Measurements from ENCODE around the gene DACH1.

DACH1 gene

DNA sequence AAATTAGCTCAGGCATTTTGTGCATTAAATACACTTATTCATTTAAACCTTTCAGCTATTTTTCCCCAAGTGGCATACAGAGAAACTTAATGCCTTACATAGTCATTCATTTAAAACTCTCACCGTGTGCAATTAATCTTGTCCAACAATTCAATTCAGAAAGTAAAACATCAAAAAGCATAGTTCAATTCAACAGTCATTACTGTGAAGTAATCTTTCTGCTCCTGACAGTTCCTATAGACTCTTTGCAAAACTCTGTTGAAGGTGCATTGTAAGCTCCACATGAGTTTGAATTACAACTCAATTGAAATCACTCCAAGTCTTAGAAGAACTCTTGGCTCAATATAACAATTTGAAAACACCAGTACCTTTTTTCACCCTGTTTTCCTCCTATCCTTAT is 228.3 kb downstream of the DACH1 start:
- TF ChIP-seq CTCF (IDR thresholded peaks at IDR 0.05; ENCODE audit: control insufficient read depth, extremely low read depth, insufficient read depth), result no peak
- DNase-seq (ENCODE audit: low read depth), result no peak
- no peak overlapping the region for H3K4me3 ChIP-seq (ENCODE audit: low read depth, low read length)

DNA sequence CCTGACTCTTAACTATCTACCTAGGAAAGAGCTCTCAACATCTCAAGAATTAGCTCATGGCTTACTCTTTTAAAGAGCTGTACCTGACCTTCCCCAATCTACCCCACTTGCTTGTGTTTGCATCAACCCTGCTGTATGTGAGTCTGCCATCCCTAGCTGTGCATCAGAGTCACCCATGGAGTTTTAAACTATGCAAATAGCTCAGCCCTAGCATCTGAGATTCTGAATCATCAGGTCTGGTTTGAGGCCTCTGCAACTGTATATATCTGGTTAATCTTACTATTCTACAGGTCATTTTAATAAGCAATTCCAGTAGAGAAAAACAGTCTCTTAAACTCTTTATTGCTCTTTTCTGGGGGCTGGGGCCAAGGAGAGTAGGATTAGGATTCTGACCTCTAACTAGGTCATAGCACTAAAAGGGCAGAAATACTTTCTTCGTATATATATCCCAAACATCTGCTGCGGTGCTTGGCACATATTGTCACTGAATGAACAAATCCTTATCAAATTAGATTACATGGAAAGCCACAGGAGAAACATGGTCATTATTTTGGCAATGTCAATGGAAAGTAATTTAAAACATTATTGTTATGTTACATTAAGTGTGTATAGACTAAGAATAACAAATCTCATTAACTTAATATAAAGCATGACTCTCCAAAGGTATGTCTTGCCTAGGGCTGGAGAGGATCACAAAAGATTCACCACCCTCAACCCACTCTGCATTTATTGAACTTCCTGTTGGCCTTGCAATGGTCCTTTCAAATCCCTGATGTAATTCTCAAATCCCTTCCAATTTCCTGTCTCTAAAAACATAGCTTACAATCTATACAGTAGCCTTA is 232.2 kb downstream of the DACH1 start:
- no peak for TF ChIP-seq CTCF (IDR thresholded peaks at IDR 0.05; ENCODE audit: control insufficient read depth, extremely low read depth, insufficient read depth)
- DNase-seq (ENCODE audit: low read depth), result no peak
- H3K4me3 ChIP-seq (ENCODE audit: low read depth, low read length), result no peak overlapping the region

DNA sequence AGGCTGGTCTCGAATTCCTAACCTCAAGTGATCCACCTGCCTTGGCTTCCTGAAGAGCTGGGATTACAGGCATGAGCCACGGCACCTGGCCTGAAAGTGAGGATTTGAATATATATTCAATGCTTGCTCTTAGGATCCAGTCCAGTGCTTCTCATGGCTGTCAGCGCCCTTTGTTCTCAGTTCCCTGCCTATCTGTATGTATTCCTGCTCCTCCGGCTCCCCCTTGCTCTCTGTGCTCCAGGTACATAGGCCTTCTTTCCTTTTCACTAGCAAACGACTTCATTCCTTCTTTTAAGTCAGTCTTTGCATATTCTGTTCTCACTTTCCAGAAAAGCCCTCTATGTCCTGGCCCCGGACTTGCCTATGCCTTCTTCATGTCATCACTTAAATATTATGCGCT is 232.8 kb downstream of the DACH1 start:
- no peak for DNase-seq (ENCODE audit: low read depth)
- TF ChIP-seq CTCF (IDR thresholded peaks at IDR 0.05; ENCODE audit: control insufficient read depth, extremely low read depth, insufficient read depth), result no peak
- H3K4me3 ChIP-seq (ENCODE audit: low read depth, low read length), result no peak overlapping the region

DNA sequence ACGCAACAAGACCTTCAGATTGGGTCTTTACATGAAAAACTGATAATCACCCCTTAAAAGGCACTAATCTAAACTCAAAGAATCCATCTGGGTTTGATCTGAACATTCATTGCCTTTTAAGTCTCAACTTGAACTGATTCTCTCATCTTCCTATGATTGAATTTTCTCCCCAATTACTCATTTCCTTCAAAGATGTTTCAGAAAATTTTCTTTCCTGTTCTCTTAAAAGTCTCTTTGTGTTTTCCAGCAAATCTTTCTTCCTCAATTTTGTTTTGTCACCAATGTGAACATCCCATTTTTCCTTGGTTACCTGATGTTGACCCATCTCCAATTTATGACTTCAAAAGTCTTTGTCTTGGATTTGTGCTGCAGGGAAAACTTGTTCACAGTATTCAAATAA is 234.3 kb downstream of the DACH1 start:
- no peak for DNase-seq (ENCODE audit: low read depth)
- TF ChIP-seq CTCF (IDR thresholded peaks at IDR 0.05; ENCODE audit: control insufficient read depth, extremely low read depth, insufficient read depth), result no peak

GRCh38 chr13:71632206-71632605 is 234.8 kb downstream of the DACH1 start:
- no peak overlapping the region for H3K4me3 ChIP-seq (ENCODE audit: low read depth, low read length)
- DNase-seq (ENCODE audit: low read depth), result no peak
- no peak for TF ChIP-seq CTCF (IDR thresholded peaks at IDR 0.05; ENCODE audit: control insufficient read depth, extremely low read depth, insufficient read depth)

More for the DNA sequence above, 234.3 kb downstream of the DACH1 start:
- H3K4me3 ChIP-seq (ENCODE audit: low read depth, low read length), result no peak overlapping the region

GRCh38 chr13:71629167-71629566 is 237.8 kb downstream of the DACH1 start:
- DNase-seq (ENCODE audit: low read depth), result no peak
- H3K4me3 ChIP-seq (ENCODE audit: low read depth, low read length), result no peak overlapping the region
- TF ChIP-seq CTCF (IDR thresholded peaks at IDR 0.05; ENCODE audit: control insufficient read depth, extremely low read depth, insufficient read depth), result no peak
